ENCODE measurements around the gene MYBPC2. TPM values are rescaled to one million over a fixed set of nuclear protein-coding genes. Genes with fewer than 3 reads are reported as not detected.

Gene MYBPC2
- total RNA-seq, 1 donor from 2014 or later: not detected

GRCh38 chr19:50418176-50419021 lies 14.3 kb upstream of the MYBPC2 start, which contains the start of gene SPIB:
TSS of gene SPIB (plus strand) at chr19:50418938. CDS start at chr19:50418963, 25 bp downstream.
- Histone ChIP-seq H4K20me1 (ENCODE audit: insufficient read depth, low read length) (no peaks in the 10 kb centered on the region), H3K27me3 (ENCODE audit: insufficient read depth, low read length) (peaks cover 16% of the 10 kb centered on the region), H3K36me3 (ENCODE audit: insufficient read depth, low read length) (no peaks in the 10 kb centered on the region), H3K4me1 (ENCODE audit: insufficient read depth, low read length) (no peaks in the 10 kb centered on the region), H3K4me2 (ENCODE audit: low read length) (no peak within 1 kb of the TSS), H3K4me3 (ENCODE audit: insufficient read depth, low read depth, low read length) (no peak within 1 kb of the TSS), H3K9me3 (ENCODE audit: insufficient read depth, low read depth, low read length) (no peaks in the 10 kb centered on the region), H3K9ac (ENCODE audit: low read length) (no peak within 1 kb of the TSS), H3K79me2 (ENCODE audit: insufficient read depth, low read length) (no peaks in the 10 kb centered on the region), H2AFZ (ENCODE audit: low read depth, low read length) (no peak within 1 kb of the TSS), H3K27ac (ENCODE audit: low read depth, low read length) (no peak within 1 kb of the TSS)
- peaks cover 21% of the 10 kb centered on the region for H3K27me3 Mint-ChIP-seq (ENCODE audit: low read depth, unreplicated experiment)
- H3K9me3 Mint-ChIP-seq (ENCODE audit: unreplicated experiment): peaks cover 2% of the 10 kb centered on the region
- no peak within 1 kb of the TSS for H3K27ac Mint-ChIP-seq (ENCODE audit: unreplicated experiment)
- DNase-seq (ENCODE audit: low read depth) (no peak), FAIRE-seq (no peak)
- H3K4me1 Mint-ChIP-seq (ENCODE audit: low read depth, unreplicated experiment): no peaks in the 10 kb centered on the region
- no peaks in the 10 kb centered on the region for H3K36me3 Mint-ChIP-seq (ENCODE audit: low read depth, unreplicated experiment)
- H3K4me3 Mint-ChIP-seq (ENCODE audit: unreplicated experiment): no peak within 1 kb of the TSS
- no peak for TF ChIP-seq CTCF (IDR thresholded peaks at IDR 0.05; ENCODE audit: insufficient read depth, low read depth, low read length)
- TF ChIP-seq EZH2 (IDR thresholded peaks at IDR 0.05; ENCODE audit: insufficient read depth, low read length): no peak

- no peak for FAIRE-seq
- Histone ChIP-seq H3K4me3 (ENCODE audit: insufficient read depth, low read depth, low read length) (no peak overlapping the region), H3K36me3 (ENCODE audit: insufficient read depth, low read length) (no peaks in the 10 kb centered on the region), H3K27me3 (ENCODE audit: insufficient read depth, low read length) (peaks cover 16% of the 10 kb centered on the region), H3K4me2 (ENCODE audit: low read length) (no peak overlapping the region), H2AFZ (ENCODE audit: low read depth, low read length) (no peak overlapping the region), H3K9me3 (ENCODE audit: insufficient read depth, low read depth, low read length) (no peaks in the 10 kb centered on the region), H3K79me2 (ENCODE audit: insufficient read depth, low read length) (no peaks in the 10 kb centered on the region), H4K20me1 (ENCODE audit: insufficient read depth, low read length) (no peaks in the 10 kb centered on the region), H3K9ac (ENCODE audit: low read length) (no peak overlapping the region), H3K27ac (ENCODE audit: low read depth, low read length) (no peak overlapping the region), H3K4me1 (ENCODE audit: insufficient read depth, low read length) (no peaks in the 10 kb centered on the region)
- DNase-seq (ENCODE audit: low read depth): no peak
- Mint-ChIP-seq H3K27ac (ENCODE audit: unreplicated experiment) (no peak overlapping the region), H3K9me3 (ENCODE audit: unreplicated experiment) (peaks cover 3% of the 10 kb centered on the region), H3K36me3 (ENCODE audit: low read depth, unreplicated experiment) (no peaks in the 10 kb centered on the region), H3K27me3 (ENCODE audit: low read depth, unreplicated experiment) (peaks cover 21% of the 10 kb centered on the region), H3K4me3 (ENCODE audit: unreplicated experiment) (no peak overlapping the region), H3K4me1 (ENCODE audit: low read depth, unreplicated experiment) (no peaks in the 10 kb centered on the region)
- no peak for TF ChIP-seq CTCF (IDR thresholded peaks at IDR 0.05; ENCODE audit: insufficient read depth, low read depth, low read length)
- peak; percentile 42 for TF ChIP-seq EZH2 (IDR thresholded peaks at IDR 0.05; ENCODE audit: insufficient read depth, low read length)
Measured at GRCh38 chr19:50419022-50419579, 13.6 kb upstream of the MYBPC2 start.
